WTC11 (cell line): Measurements from ENCODE around the gene LIG1. TPM values are rescaled to one million over a fixed set of nuclear protein-coding genes. Genes with fewer than 3 reads are reported as not detected.

Source experiments
- ATAC-seq: fragments of 200-7000 bp; cut with Tn5 transposase; 2 replicates; pipeline ENCODE4 v1.10.0; 2021; ENCODE audit warnings: mild to moderate bottlenecking, moderate library complexity
- CTCF ChIA-PET: fragments of 300-600 bp; sonication (Branson Sonifier 250); formaldehyde crosslinking; loops from one replicate; lab custom pipeline; 2021; ENCODE audit warnings: antibody characterized with exemption; lab: Charles Lee
- POLR2A ChIA-PET: fragments of 350-600 bp; sonication (Branson Sonifier 250); formaldehyde crosslinking; loops from one replicate; lab custom pipeline; 2021; ENCODE audit warnings: antibody characterized with exemption; lab: Charles Lee
- DNase-seq: peaks from one replicate; pipeline ENCODE4 v3.0.0; 2021; ENCODE audit warnings: low spot score
- H3K27ac Mint-ChIP-seq: 2 replicates; pipeline ENCODE4 v1.8.0; 2021; ENCODE audit warnings: mixed read lengths
- H3K27me3 Mint-ChIP-seq: 2 replicates; pipeline ENCODE4 v1.8.0; 2021; ENCODE audit warnings: low read depth, mild to moderate bottlenecking, moderate library complexity, mixed read lengths
- H3K36me3 Mint-ChIP-seq: 2 replicates; pipeline ENCODE4 v1.8.0; 2021; ENCODE audit warnings: mixed read lengths
- H3K4me1 Mint-ChIP-seq: 2 replicates; pipeline ENCODE4 v1.8.0; 2022; ENCODE audit warnings: mixed read lengths
- H3K4me3 Mint-ChIP-seq: 2 replicates; pipeline ENCODE4 v1.8.0; 2021; ENCODE audit warnings: mild to moderate bottlenecking, moderate library complexity, mixed read lengths
- H3K9me3 Mint-ChIP-seq: 2 replicates; pipeline ENCODE4 v1.8.0; 2021; ENCODE audit warnings: mixed read lengths
- AFF4 ChIP-seq: sonication (generic); formaldehyde crosslinking; IDR thresholded peaks from 2 replicates; pipeline ENCODE4 v1.8.1; 2023; ENCODE audit warnings: mild to moderate bottlenecking, missing genetic modification reagents, borderline replicate concordance
- CBFB ChIP-seq: sonication (generic); formaldehyde crosslinking; IDR thresholded peaks from 2 replicates; pipeline ENCODE4 v1.8.1; 2022; ENCODE audit warnings: mild to moderate bottlenecking, low read depth, missing genetic modification reagents
- E2F1 ChIP-seq: sonication (generic); formaldehyde crosslinking; IDR thresholded peaks from 2 replicates; pipeline ENCODE4 v1.8.0; 2022; ENCODE audit warnings: mild to moderate bottlenecking, missing genetic modification reagents
- ESRRA ChIP-seq: sonication (generic); formaldehyde crosslinking; IDR thresholded peaks from 2 replicates; pipeline ENCODE4 v1.8.1; 2022; ENCODE audit warnings: mild to moderate bottlenecking, missing genetic modification reagents, borderline replicate concordance
- FOXP1 ChIP-seq: sonication (generic); formaldehyde crosslinking; IDR thresholded peaks from 2 replicates; pipeline ENCODE4 v1.8.0; 2022; ENCODE audit warnings: missing genetic modification reagents, mild to moderate bottlenecking, moderate library complexity, borderline replicate concordance
- GABPB1 ChIP-seq: sonication (generic); formaldehyde crosslinking; IDR thresholded peaks from 2 replicates; pipeline ENCODE4 v1.8.1; 2023; ENCODE audit warnings: mild to moderate bottlenecking, missing genetic modification reagents
- GTF2I ChIP-seq: fragments of 250-450 bp; sonication (Bioruptor Pico); conservative IDR thresholded peaks from 2 replicates; pipeline ENCODE4 v1.4.0; 2021; ENCODE audit warnings: mild to moderate bottlenecking
- HMGA2 ChIP-seq: fragments of 250-450 bp; sonication (Bioruptor Pico); IDR thresholded peaks from 2 replicates; pipeline ENCODE4 v1.4.0; 2021; ENCODE audit warnings: mild to moderate bottlenecking, moderate library complexity
- KAT7 ChIP-seq: sonication (generic); formaldehyde crosslinking; IDR thresholded peaks from 2 replicates; pipeline ENCODE4 v1.8.1; 2023; ENCODE audit warnings: missing genetic modification reagents, mild to moderate bottlenecking, borderline replicate concordance
- MXD4 ChIP-seq: fragments of 250-450 bp; sonication (Bioruptor Pico); IDR thresholded peaks from 2 replicates; pipeline ENCODE4 v1.8.0; 2021; ENCODE audit warnings: mild to moderate bottlenecking, moderate library complexity, borderline replicate concordance
- NFYB ChIP-seq: sonication (generic); formaldehyde crosslinking; conservative IDR thresholded peaks from 2 replicates; pipeline ENCODE4 v1.8.0; 2022; ENCODE audit warnings: low read depth, missing genetic modification reagents
- RELA ChIP-seq: sonication (generic); formaldehyde crosslinking; IDR thresholded peaks from 2 replicates; pipeline ENCODE4 v1.8.1; 2022; ENCODE audit warnings: missing genetic modification reagents, mild to moderate bottlenecking, borderline replicate concordance
- SMAD4 ChIP-seq: sonication (generic); formaldehyde crosslinking; IDR thresholded peaks from 2 replicates; pipeline ENCODE4 v1.8.0; 2022; ENCODE audit warnings: mild to moderate bottlenecking, missing genetic modification reagents
- SOX15 ChIP-seq: fragments of 250-450 bp; sonication (Bioruptor Pico); IDR thresholded peaks from 2 replicates; pipeline ENCODE4 v1.9.0; 2021; ENCODE audit warnings: mild to moderate bottlenecking
- TCF7 ChIP-seq: sonication (generic); formaldehyde crosslinking; IDR thresholded peaks from 2 replicates; pipeline ENCODE4 v1.8.0; 2022; ENCODE audit warnings: mild to moderate bottlenecking, low read depth, missing genetic modification reagents, moderate library complexity
- TEAD1 ChIP-seq: sonication (generic); formaldehyde crosslinking; IDR thresholded peaks from 2 replicates; pipeline ENCODE4 v1.8.0; 2022; ENCODE audit warnings: mild to moderate bottlenecking, missing genetic modification reagents
- USF1 ChIP-seq: sonication (generic); formaldehyde crosslinking; IDR thresholded peaks from 2 replicates; pipeline ENCODE4 v1.8.0; 2022; ENCODE audit warnings: mild to moderate bottlenecking, missing genetic modification reagents
- ZNF219 ChIP-seq: sonication (generic); formaldehyde crosslinking; IDR thresholded peaks from 2 replicates; pipeline ENCODE4 v1.8.0; 2023; ENCODE audit warnings: missing genetic modification reagents, mild to moderate bottlenecking, borderline replicate concordance
- ZNF232 ChIP-seq: sonication (generic); formaldehyde crosslinking; IDR thresholded peaks from 2 replicates; pipeline ENCODE4 v1.8.0; 2022; ENCODE audit warnings: mild to moderate bottlenecking, missing genetic modification reagents
- ZNF425 ChIP-seq: fragments of 250-450 bp; sonication (Bioruptor Pico); conservative IDR thresholded peaks from 2 replicates; pipeline ENCODE4 v1.9.0; 2021; ENCODE audit warnings: mild to moderate bottlenecking
- total RNA-seq: library from RNA; stranded (reverse); gene quantifications from 3 replicates; pipeline ENCODE4 v1.2.3, GENCODE V29; 2021
- TF ChIP-seq, protein P1 (sequence below): fragments of 250-450 bp; sonication (Bioruptor Pico); IDR thresholded peaks from 2 replicates; pipeline ENCODE4 v1.9.0; 2021; ENCODE audit warnings: mild to moderate bottlenecking
- TF ChIP-seq, protein P2 (sequence below): sonication (generic); formaldehyde crosslinking; IDR thresholded peaks from 2 replicates; pipeline ENCODE4 v1.8.1; 2023; ENCODE audit warnings: mild to moderate bottlenecking, missing genetic modification reagents

LIG1 gene
- total RNA-seq, 1 experiment from 2014 or later: 119 TPM

DNA sequence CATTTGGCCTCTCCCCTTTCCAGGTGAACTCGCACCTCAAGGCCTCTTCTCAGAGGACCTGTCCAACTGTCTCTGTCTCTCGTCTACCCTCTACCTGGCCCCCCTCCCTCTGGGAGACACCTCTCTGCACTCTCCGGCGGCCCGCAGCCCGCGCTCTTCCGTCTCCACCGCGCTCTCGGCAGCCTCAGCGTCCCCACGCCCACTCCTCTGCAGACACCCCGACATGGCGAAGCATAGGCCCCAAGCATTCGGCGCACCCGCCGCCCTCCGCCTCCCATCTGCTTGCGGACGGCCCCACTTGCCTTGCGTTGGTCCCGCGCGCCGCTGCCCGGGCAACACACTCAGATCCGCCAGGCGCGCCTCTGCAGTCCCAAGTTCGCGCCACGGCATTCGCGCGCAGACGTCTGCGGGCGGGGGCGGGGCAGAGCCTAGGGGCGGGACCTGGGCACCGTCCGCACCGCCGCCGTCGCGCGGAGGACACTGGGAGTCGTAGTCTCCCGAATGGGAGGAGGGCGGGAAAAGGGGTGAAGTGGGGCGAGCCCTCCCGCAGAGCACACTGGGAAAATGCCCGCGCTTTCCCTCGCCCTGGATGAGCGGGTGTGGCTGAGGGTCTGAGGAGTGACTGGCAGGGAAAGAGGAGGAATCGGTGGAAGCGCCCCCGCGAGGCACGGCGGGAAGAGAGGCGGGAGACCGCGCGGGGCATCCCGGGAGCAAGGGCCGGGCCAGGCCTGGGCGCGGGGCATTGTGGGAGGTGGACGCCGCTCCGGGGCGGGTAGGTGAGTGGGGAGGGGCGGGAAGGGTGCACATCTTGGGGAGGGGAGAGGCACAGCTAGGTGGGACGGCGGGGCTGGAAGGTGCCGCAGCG, at the start of gene LIG1, which contains the start of gene ZSWIM9 (continued):
- TF ChIP-seq ZNF219 (0 out of 2 replicates have a peak, but pooled peaks have one; percentile 29), SOX15 (CRISPR knock-in tag) (no peak), RELA (CRISPR knock-in tag) (no peak), FOXP1 (CRISPR knock-in tag) (peak; percentile 43; the same call in 1 of the 2 replicates), KAT7 (0 out of 2 replicates have a peak, but pooled peaks have one; percentile 45), NFYB (CRISPR knock-in tag) (no peak), GABPB1 (CRISPR knock-in tag) (peak; percentile 66), ESRRA (CRISPR knock-in tag) (peak; percentile 50; the same call in 1 of the 2 replicates), ZNF232 (no peak), MXD4 (CRISPR knock-in tag) (no peak), GTF2I (CRISPR knock-in tag) (no peak), TEAD1 (peak; percentile 51; the same call in 1 of the 2 replicates), USF1 (no peak), SMAD4 (CRISPR knock-in tag) (no peak), TCF7 (CRISPR knock-in tag) (no peak)
- TF ChIP-seq, protein P1, sequence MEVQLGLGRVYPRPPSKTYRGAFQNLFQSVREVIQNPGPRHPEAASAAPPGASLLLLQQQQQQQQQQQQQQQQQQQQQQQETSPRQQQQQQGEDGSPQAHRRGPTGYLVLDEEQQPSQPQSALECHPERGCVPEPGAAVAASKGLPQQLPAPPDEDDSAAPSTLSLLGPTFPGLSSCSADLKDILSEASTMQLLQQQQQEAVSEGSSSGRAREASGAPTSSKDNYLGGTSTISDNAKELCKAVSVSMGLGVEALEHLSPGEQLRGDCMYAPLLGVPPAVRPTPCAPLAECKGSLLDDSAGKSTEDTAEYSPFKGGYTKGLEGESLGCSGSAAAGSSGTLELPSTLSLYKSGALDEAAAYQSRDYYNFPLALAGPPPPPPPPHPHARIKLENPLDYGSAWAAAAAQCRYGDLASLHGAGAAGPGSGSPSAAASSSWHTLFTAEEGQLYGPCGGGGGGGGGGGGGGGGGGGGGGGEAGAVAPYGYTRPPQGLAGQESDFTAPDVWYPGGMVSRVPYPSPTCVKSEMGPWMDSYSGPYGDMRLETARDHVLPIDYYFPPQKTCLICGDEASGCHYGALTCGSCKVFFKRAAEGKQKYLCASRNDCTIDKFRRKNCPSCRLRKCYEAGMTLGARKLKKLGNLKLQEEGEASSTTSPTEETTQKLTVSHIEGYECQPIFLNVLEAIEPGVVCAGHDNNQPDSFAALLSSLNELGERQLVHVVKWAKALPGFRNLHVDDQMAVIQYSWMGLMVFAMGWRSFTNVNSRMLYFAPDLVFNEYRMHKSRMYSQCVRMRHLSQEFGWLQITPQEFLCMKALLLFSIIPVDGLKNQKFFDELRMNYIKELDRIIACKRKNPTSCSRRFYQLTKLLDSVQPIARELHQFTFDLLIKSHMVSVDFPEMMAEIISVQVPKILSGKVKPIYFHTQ (CRISPR knock-in tag): no peak
- TF ChIP-seq, protein P2, sequence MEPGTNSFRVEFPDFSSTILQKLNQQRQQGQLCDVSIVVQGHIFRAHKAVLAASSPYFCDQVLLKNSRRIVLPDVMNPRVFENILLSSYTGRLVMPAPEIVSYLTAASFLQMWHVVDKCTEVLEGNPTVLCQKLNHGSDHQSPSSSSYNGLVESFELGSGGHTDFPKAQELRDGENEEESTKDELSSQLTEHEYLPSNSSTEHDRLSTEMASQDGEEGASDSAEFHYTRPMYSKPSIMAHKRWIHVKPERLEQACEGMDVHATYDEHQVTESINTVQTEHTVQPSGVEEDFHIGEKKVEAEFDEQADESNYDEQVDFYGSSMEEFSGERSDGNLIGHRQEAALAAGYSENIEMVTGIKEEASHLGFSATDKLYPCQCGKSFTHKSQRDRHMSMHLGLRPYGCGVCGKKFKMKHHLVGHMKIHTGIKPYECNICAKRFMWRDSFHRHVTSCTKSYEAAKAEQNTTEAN: 0 out of 2 replicates have a peak, but pooled peaks have one; percentile 59

DNA sequence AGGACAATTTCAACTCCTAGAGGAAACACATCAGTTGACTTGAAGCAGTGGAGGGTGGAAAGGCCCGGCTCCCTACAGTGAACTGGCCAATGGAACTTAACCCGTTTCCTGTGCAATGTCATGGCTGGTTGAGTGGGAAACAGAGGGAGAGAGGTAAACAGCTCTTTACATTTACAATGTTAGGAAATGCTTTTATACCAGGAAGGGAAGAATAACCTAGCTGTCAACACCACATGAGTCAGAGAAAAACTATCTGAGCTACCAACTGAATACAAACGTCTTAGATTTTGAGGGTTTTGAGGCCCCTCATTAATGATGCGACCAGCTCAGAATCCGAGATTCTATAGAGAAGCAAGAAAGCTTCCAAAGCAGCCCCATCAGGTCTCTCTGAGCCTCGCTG, 48.9 kb upstream of the LIG1 start:
- Mint-ChIP-seq H3K36me3 (no peaks in the 10 kb centered on the region), H3K4me3 (no peak overlapping the region), H3K4me1 (peaks cover 7% of the 10 kb centered on the region), H3K27me3 (no peaks in the 10 kb centered on the region), H3K27ac (peak overlapping the region; percentile 22; the same call in 1 of the 2 replicates), H3K9me3 (no peaks in the 10 kb centered on the region)
- ChIA-PET POLR2A (no interaction called here), CTCF (interaction anchor here (0.6 to 1.3 kb wide), 7 partner anchors 15 to 989 kb away, joined by 3 to 6 read pairs (median 4); partner anchors contain the start of gene CARD8)
- no peak for ATAC-seq
- no peak for DNase-seq
- TF ChIP-seq ZNF232: no peak
- no peak for TF ChIP-seq E2F1 (CRISPR knock-in tag)
- TF ChIP-seq HMGA2: no peak
- no peak for TF ChIP-seq ZNF425
- no peak for TF ChIP-seq AFF4 (CRISPR knock-in tag)
- no peak for TF ChIP-seq CBFB
